A549 (cell line): ENCODE measurements around the gene UFC1. TPM values are rescaled to one million over a fixed set of nuclear protein-coding genes. Genes with fewer than 3 reads are reported as not detected.

ENCODE experiments used
- ATAC-seq, 2 experiments: fragments of 200-7000 bp in 1 of 2; fragments of >200 bp in 1 of 2; cut with Nextera tagmentation in 1 of 2; cut with Tn5 transposase in 1 of 2; 3 replicates each; pipeline versions ENCODE4 v1.8.0 to v1.9.1; 2018 to 2020; ENCODE audit warnings: mild to moderate bottlenecking in 1 of 2, moderate library complexity in 1 of 2
- CTCF ChIA-PET: fragments of 300-600 bp; sonication (Branson Sonifier 250); formaldehyde crosslinking; extraction: SDS; loops from one replicate; lab custom pipeline; 2021; ENCODE audit warnings: antibody characterized with exemption, inconsistent platforms; lab: Yijun Ruan, JAX
- POLR2A ChIA-PET: fragments of 350-600 bp; formaldehyde crosslinking; extraction: SDS; loops from one replicate; lab custom pipeline; 2021; ENCODE audit warnings: antibody characterized with exemption, inconsistent platforms; lab: Yijun Ruan, JAX
- DNase-seq, 2 experiments: peaks; one replicate each; pipeline versions ENCODE4 v3.0.0 to v3.0.0-alpha.2; 2011 to 2016; ENCODE audit warnings: low read depth in 1 of 2, low spot score in 1 of 2
- FAIRE-seq: peaks from 2 replicates; lab custom pipeline; 2011; peaks lifted over from hg19 to GRCh38; lab: Jason Lieb, UNC
- H3K27ac ChIP-seq, 2 experiments: fragments of >200 bp; sonication (Bioruptor Twin); formaldehyde crosslinking; 3 replicates each; pipeline ENCODE4 v1.5.1; 2016 to 2017
- H3K4me1 ChIP-seq: fragments of >200 bp; sonication (Bioruptor Twin); formaldehyde crosslinking; 3 replicates; pipeline ENCODE4 v1.6.1; 2016
- H3K4me2 ChIP-seq: fragments of >200 bp; sonication (Bioruptor Twin); formaldehyde crosslinking; 3 replicates; pipeline ENCODE4 v1.6.1; 2016
- H3K4me3 ChIP-seq: fragments of >200 bp; sonication (Bioruptor Twin); formaldehyde crosslinking; 3 replicates; pipeline ENCODE4 v1.5.1; 2016
- H3K9me3 ChIP-seq: fragments of >200 bp; sonication (Bioruptor Twin); formaldehyde crosslinking; 3 replicates; pipeline ENCODE4 v1.6.1; 2016
- CEBPB ChIP-seq, 2 experiments: fragments of >200 bp in 1 of 2; sonication (Bioruptor Twin) in 1 of 2; formaldehyde crosslinking in 1 of 2; IDR thresholded peaks; 2 replicates each; pipeline ENCODE4 v1.6.1; 2012 to 2016
- EHMT2 ChIP-seq: fragments of 200-600 bp; sonication (generic); IDR thresholded peaks from 2 replicates; pipeline ENCODE4 v1.6.1; 2016; ENCODE audit warnings: antibody characterized with exemption, low read depth, mild to moderate bottlenecking, moderate library complexity
- FOSL2 ChIP-seq, 2 experiments: fragments of 450-650 bp in 1 of 2; fragments of >200 bp in 1 of 2; sonication (Bioruptor Twin) in 1 of 2; formaldehyde crosslinking; IDR thresholded peaks; 2 replicates each; pipeline versions ENCODE4 v1.5.0 to v1.6.1; 2016 to 2020; ENCODE audit warnings: mild to moderate bottlenecking in 1 of 2, moderate library complexity in 1 of 2
- HOXB13 ChIP-seq: fragments of 250-450 bp; sonication (Bioruptor Pico); IDR thresholded peaks from 2 replicates; pipeline ENCODE4 v1.5.0; 2020; ENCODE audit warnings: low read depth, mild to moderate bottlenecking, moderate library complexity
- HOXB5 ChIP-seq: fragments of 250-450 bp; sonication (Bioruptor Pico); IDR thresholded peaks from 2 replicates; pipeline ENCODE4 v1.5.0; 2020; ENCODE audit warnings: mild to moderate bottlenecking, moderate library complexity
- JUN ChIP-seq, 2 experiments: fragments of >200 bp; sonication (Bioruptor Twin); formaldehyde crosslinking; IDR thresholded peaks; 2 replicates in 1 of 2; 3 replicates in 1 of 2; pipeline ENCODE4 v1.6.1; 2016 to 2017
- JUNB ChIP-seq: fragments of >200 bp; sonication (Bioruptor Twin); formaldehyde crosslinking; IDR thresholded peaks from 2 replicates; pipeline ENCODE4 v1.6.1; 2016
- MAZ ChIP-seq: fragments of 150-350 bp; IDR thresholded peaks from 2 replicates; pipeline ENCODE4 v1.6.1; 2014; ENCODE audit warnings: antibody characterized with exemption, low read depth, low read length, borderline replicate concordance
- MYC ChIP-seq: IDR thresholded peaks from 2 replicates; pipeline ENCODE4 v1.6.1; 2012; ENCODE audit warnings: mild to moderate bottlenecking, inconsistent platforms, low read length, improper control_type of control experiment, borderline replicate concordance
- PHF8 ChIP-seq: fragments of 200-600 bp; sonication (generic); IDR thresholded peaks from 2 replicates; pipeline ENCODE4 v1.6.1; 2016; ENCODE audit warnings: low read depth, mild to moderate bottlenecking, antibody characterized with exemption, moderate library complexity, borderline replicate concordance
- POLR2A ChIP-seq: IDR thresholded peaks from 2 replicates; pipeline ENCODE4 v1.6.1; 2012; ENCODE audit warnings: mild to moderate bottlenecking, low read length
- RARB ChIP-seq: fragments of 250-450 bp; sonication (Bioruptor Pico); IDR thresholded peaks from 2 replicates; pipeline ENCODE4 v1.8.0; 2021; ENCODE audit warnings: mild to moderate bottlenecking, moderate library complexity
- RCOR1 ChIP-seq: fragments of 150-350 bp; IDR thresholded peaks from 2 replicates; pipeline ENCODE4 v1.6.1; 2014; ENCODE audit warnings: antibody characterized with exemption, low read length, low read depth
- SMC3 ChIP-seq: fragments of >200 bp; sonication (Bioruptor Twin); formaldehyde crosslinking; IDR thresholded peaks from 3 replicates; pipeline ENCODE4 v1.6.1; 2018; ENCODE audit warnings: inconsistent platforms
- TFCP2L1 ChIP-seq: fragments of 250-450 bp; sonication (Bioruptor Pico); IDR thresholded peaks from 2 replicates; pipeline ENCODE4 v1.5.0; 2021; ENCODE audit warnings: mild to moderate bottlenecking
- ZSCAN20 ChIP-seq: fragments of 250-450 bp; sonication (Bioruptor Pico); IDR thresholded peaks from 2 replicates; pipeline ENCODE4 v1.8.0; 2022; ENCODE audit warnings: mild to moderate bottlenecking, moderate library complexity
- WGBS: methylation state at CpG from one replicate; pipeline ENCODE4 v1.1.6; 2017; ENCODE audit errors: missing lambda C conversion rate; 5-methylcytosine and 5-hydroxymethylcytosine counted together
- polyA plus RNA-seq, 4 experiments: library from polyadenylated mRNA; depleted of rRNA in 3 of 4; stranded (reverse); fragments of >200 nt; fragmentation: RNase III in 1 of 4; extraction: RNeasy Plus Mini Kit Qiagen cat#74134 plus additional on column Dnase treatment in 1 of 4; gene quantifications; 2 replicates in 3 of 4; 3 replicates in 1 of 4; pipeline ENCODE4 v1.2.3, GENCODE V29; 2011 to 2017
- TF ChIP-seq, protein P1 (sequence below): fragments of >200 bp; sonication (Bioruptor Twin); formaldehyde crosslinking; IDR thresholded peaks from 3 replicates; pipeline ENCODE4 v1.5.1; 2016
- TF ChIP-seq, protein P2 (sequence below): fragments of 200-600 bp; sonication (generic); IDR thresholded peaks from 2 replicates; pipeline ENCODE4 v1.6.1; 2016; ENCODE audit warnings: antibody characterized with exemption, mild to moderate bottlenecking, moderate library complexity
- TF ChIP-seq, protein P3 (sequence below): fragments of 250-450 bp; sonication (Bioruptor Pico); IDR thresholded peaks from 2 replicates; pipeline ENCODE4 v1.5.0; 2020; ENCODE audit warnings: low read depth, mild to moderate bottlenecking, moderate library complexity
- TF ChIP-seq, protein P4 (sequence below): fragments of >200 bp; sonication (Bioruptor Twin); formaldehyde crosslinking; IDR thresholded peaks from 2 replicates; pipeline ENCODE4 v1.6.1; 2016
- TF ChIP-seq, protein P5 (sequence below): fragments of >200 bp; sonication (Bioruptor Twin); formaldehyde crosslinking; IDR thresholded peaks from 3 replicates; pipeline ENCODE4 v1.6.1; 2016

Gene UFC1
- polyA plus RNA-seq, 2 of the 4 experiments (the other 2 are of a cell fraction) = 115 to 153 TPM

DNA sequence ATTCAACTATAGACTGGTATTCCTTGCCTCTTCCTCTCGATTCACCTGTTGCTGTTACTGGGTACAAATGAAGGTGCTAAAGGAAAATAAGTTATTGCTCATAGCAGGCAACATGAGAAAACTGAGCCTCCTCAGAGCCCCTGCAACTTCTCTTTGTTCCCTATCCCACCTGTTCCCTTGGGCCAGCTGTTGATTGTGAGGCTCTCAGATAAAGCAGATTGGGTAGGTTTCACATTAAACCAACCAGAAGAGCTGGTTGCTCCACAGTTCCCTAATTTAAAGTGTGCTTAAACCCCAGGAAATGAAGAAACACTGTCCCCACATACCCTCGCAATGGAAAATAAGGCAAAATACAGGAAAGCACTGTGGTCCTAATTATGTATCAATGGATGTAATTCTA, 26.1 kb upstream of the UFC1 start (continued):
- TF ChIP-seq RARB (no peak), HOXB5 (CRISPR knock-in tag) (no peak), RCOR1 (no peak), MYC (no peak)
- TF ChIP-seq, protein P1, sequence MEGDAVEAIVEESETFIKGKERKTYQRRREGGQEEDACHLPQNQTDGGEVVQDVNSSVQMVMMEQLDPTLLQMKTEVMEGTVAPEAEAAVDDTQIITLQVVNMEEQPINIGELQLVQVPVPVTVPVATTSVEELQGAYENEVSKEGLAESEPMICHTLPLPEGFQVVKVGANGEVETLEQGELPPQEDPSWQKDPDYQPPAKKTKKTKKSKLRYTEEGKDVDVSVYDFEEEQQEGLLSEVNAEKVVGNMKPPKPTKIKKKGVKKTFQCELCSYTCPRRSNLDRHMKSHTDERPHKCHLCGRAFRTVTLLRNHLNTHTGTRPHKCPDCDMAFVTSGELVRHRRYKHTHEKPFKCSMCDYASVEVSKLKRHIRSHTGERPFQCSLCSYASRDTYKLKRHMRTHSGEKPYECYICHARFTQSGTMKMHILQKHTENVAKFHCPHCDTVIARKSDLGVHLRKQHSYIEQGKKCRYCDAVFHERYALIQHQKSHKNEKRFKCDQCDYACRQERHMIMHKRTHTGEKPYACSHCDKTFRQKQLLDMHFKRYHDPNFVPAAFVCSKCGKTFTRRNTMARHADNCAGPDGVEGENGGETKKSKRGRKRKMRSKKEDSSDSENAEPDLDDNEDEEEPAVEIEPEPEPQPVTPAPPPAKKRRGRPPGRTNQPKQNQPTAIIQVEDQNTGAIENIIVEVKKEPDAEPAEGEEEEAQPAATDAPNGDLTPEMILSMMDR = no peak

DNA sequence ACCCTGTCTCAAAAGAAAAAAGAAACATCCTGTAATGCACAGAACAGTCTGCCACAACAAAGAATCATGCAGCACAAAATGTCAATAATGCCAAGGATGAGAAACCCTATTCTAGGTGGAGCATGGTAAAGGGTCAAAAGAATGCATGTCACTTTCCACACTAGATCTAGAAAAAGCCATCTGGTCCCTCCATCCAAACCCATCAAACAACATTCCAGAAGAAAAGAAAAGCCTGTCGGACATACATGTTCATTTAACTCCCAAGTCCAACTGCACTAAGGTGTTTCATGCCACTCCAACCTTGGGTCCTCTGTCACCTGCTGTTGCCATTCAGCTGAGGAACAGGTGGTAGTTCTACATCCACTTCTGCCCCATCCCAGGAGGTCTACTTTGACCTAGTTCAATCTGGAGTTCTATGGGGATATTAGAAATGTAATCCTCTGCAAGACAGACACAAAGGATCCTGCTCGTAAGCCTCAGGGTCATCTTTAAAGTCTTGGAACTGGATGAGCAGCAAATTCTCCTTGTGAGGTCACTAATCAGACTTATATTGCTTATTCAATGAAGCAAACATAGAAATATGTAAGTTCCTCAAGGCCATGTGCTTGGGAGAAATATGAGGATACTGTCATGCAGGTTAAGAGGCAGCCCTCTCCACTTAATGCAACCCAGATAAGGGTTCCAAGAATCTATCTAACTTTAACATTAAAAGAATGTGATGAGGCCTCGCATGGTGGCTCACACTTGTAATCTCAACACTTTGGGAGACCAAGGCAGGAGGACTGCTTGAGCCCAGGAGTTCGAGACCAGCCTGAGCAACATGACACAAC, 25.0 kb upstream of the UFC1 start:
- FAIRE-seq (no peak), ATAC-seq (no peak), DNase-seq (no peak)
- ChIA-PET POLR2A (no interaction called here), CTCF (interaction anchor here (1.1 to 2.4 kb wide), 2 partner anchors 9 to 31 kb away, joined by 3 to 12 read pairs; no protein-coding TSS in a partner anchor)
- Histone ChIP-seq H3K4me2 (no peak overlapping the region), H3K27ac (no peak overlapping the region), H3K4me1 (peaks cover 12% of the 10 kb centered on the region; the same call in 2 of the 3 replicates), H3K9me3 (no peaks in the 10 kb centered on the region), H3K4me3 (no peak overlapping the region)
- TF ChIP-seq, protein P2, sequence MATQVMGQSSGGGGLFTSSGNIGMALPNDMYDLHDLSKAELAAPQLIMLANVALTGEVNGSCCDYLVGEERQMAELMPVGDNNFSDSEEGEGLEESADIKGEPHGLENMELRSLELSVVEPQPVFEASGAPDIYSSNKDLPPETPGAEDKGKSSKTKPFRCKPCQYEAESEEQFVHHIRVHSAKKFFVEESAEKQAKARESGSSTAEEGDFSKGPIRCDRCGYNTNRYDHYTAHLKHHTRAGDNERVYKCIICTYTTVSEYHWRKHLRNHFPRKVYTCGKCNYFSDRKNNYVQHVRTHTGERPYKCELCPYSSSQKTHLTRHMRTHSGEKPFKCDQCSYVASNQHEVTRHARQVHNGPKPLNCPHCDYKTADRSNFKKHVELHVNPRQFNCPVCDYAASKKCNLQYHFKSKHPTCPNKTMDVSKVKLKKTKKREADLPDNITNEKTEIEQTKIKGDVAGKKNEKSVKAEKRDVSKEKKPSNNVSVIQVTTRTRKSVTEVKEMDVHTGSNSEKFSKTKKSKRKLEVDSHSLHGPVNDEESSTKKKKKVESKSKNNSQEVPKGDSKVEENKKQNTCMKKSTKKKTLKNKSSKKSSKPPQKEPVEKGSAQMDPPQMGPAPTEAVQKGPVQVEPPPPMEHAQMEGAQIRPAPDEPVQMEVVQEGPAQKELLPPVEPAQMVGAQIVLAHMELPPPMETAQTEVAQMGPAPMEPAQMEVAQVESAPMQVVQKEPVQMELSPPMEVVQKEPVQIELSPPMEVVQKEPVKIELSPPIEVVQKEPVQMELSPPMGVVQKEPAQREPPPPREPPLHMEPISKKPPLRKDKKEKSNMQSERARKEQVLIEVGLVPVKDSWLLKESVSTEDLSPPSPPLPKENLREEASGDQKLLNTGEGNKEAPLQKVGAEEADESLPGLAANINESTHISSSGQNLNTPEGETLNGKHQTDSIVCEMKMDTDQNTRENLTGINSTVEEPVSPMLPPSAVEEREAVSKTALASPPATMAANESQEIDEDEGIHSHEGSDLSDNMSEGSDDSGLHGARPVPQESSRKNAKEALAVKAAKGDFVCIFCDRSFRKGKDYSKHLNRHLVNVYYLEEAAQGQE = no peak
- TF ChIP-seq, protein P3, sequence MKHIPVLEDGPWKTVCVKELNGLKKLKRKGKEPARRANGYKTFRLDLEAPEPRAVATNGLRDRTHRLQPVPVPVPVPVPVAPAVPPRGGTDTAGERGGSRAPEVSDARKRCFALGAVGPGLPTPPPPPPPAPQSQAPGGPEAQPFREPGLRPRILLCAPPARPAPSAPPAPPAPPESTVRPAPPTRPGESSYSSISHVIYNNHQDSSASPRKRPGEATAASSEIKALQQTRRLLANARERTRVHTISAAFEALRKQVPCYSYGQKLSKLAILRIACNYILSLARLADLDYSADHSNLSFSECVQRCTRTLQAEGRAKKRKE = no peak
- TF ChIP-seq HOXB13 (CRISPR knock-in tag) = no peak
- TF ChIP-seq TFCP2L1 (CRISPR knock-in tag) = no peak
- no peak for TF ChIP-seq PHF8
- no peak for TF ChIP-seq CEBPB (IDR thresholded peaks at IDR 0.05)
- TF ChIP-seq, protein P4, sequence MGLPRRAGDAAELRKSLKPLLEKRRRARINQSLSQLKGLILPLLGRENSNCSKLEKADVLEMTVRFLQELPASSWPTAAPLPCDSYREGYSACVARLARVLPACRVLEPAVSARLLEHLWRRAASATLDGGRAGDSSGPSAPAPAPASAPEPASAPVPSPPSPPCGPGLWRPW = no peak
- no peak for TF ChIP-seq JUNB
- TF ChIP-seq MYC = no peak
- no peak for TF ChIP-seq MAZ
- no peak for TF ChIP-seq ZSCAN20 (CRISPR knock-in tag)
- TF ChIP-seq JUN (IDR thresholded peaks at IDR 0.05) = no peak
- no peak for TF ChIP-seq FOSL2 (IDR thresholded peaks at IDR 0.05)
- no peak for TF ChIP-seq FOSL2 (CRISPR knock-in tag; IDR thresholded peaks at IDR 0.05)
- TF ChIP-seq, protein P5, sequence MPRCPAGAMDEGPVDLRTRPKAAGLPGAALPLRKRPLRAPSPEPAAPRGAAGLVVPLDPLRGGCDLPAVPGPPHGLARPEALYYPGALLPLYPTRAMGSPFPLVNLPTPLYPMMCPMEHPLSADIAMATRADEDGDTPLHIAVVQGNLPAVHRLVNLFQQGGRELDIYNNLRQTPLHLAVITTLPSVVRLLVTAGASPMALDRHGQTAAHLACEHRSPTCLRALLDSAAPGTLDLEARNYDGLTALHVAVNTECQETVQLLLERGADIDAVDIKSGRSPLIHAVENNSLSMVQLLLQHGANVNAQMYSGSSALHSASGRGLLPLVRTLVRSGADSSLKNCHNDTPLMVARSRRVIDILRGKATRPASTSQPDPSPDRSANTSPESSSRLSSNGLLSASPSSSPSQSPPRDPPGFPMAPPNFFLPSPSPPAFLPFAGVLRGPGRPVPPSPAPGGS = no peak
- TF ChIP-seq SMC3 = no peak
- no peak for TF ChIP-seq HOXB5 (CRISPR knock-in tag)
- no peak for TF ChIP-seq POLR2A
- no peak for TF ChIP-seq EHMT2
- 99% methylated on average over 4 of the region's 4 CpGs for WGBS
